ENCODE results near the gene PAQR7. TPM values are rescaled to one million over a fixed set of nuclear protein-coding genes. Genes with fewer than 3 reads are reported as not detected.
A peak's percentile ranks its signal among the peaks of the same experiment; 100 is the strongest.

PAQR7 gene
- total and polyA plus RNA-seq, 8 donors: 3.2 to 13.0 (median 4.5) TPM

- intact Hi-C loops (cut with DNase I): loop anchor here in 1 of 3 donors (10.0 kb wide), 1 partner anchor 411 kb away; no protein-coding TSS in a partner anchor
- DNase-seq: no peak
- FAIRE-seq: no peak
- 85 to 88% methylated on average over 15 of the region's 15 CpGs for WGBS, 2 donors
- Histone ChIP-seq H3K27me3 (no peaks in the 10 kb centered on the region), H3K36me3 (peaks cover 0 to 22% (median 5%) of the 10 kb centered on the region in 3 donors), H3K4me3 (no peak overlapping the region), H3K9me3 (no peaks in the 10 kb centered on the region), H3K27ac (no peak overlapping the region), H3K4me1 (peaks cover 7 to 12% (median 11%) of the 10 kb centered on the region in 3 donors)
- no peak for TF ChIP-seq CTCF (IDR thresholded peaks at IDR 0.05)
- ATAC-seq: no peak
Measured at GRCh38 chr1:25816112-25816718, 59.3 kb downstream of the PAQR7 start.

- WGBS, 2 donors: 86 to 89% methylated on average over 24 of the region's 24 CpGs
- ATAC-seq (no peak), FAIRE-seq (no peak), DNase-seq (no peak)
- no peak overlapping the region for H3K4me3 ChIP-seq
- no peak overlapping the region for H3K27ac ChIP-seq
- H3K4me1 ChIP-seq: peaks cover 5 to 8% (median 7%) of the 10 kb centered on the region in 3 donors
- no peak for TF ChIP-seq CTCF (IDR thresholded peaks at IDR 0.05)
- no peaks in the 10 kb centered on the region for H3K9me3 ChIP-seq
- H3K36me3 ChIP-seq: peaks cover 0 to 23% (median 5%) of the 10 kb centered on the region in 3 donors
- intact Hi-C loops (cut with DNase I): loop anchor here in 1 of 3 donors (10.0 kb wide), 1 partner anchor 411 kb away; no protein-coding TSS in a partner anchor
- no peaks in the 10 kb centered on the region for H3K27me3 ChIP-seq
Measured at GRCh38 chr1:25815208-25816111, 60.0 kb downstream of the PAQR7 start.

- H3K4me3 ChIP-seq: no peak overlapping the region
- no peak for TF ChIP-seq CTCF (IDR thresholded peaks at IDR 0.05)
- DNase-seq (peak in 1 of 6 donors; percentile 29), ATAC-seq (no peak), FAIRE-seq (no peak)
- intact Hi-C loops (cut with DNase I): loop anchor here in 1 of 3 donors (10.0 kb wide), 1 partner anchor 410 kb away; no protein-coding TSS in a partner anchor
- peaks cover 5 to 8% (median 7%) of the 10 kb centered on the region in 3 donors for H3K4me1 ChIP-seq
- no peaks in the 10 kb centered on the region for H3K9me3 ChIP-seq
- H3K27ac ChIP-seq: no peak overlapping the region
- 85 to 91% methylated on average over 7 of the region's 7 CpGs for WGBS, 2 donors
- no peaks in the 10 kb centered on the region for H3K27me3 ChIP-seq
- peaks cover 0 to 23% (median 5%) of the 10 kb centered on the region in 3 donors for H3K36me3 ChIP-seq
Measured at GRCh38 chr1:25814549-25815087, 60.9 kb downstream of the PAQR7 start.

- ATAC-seq (no peak), DNase-seq (peak in 1 of 6 donors; percentile 26), FAIRE-seq (no peak)
- no peak overlapping the region for H3K4me3 ChIP-seq
- no peak overlapping the region for H3K27ac ChIP-seq
- peaks cover 5 to 6% (median 6%) of the 10 kb centered on the region in 3 donors for H3K4me1 ChIP-seq
- H3K27me3 ChIP-seq: no peaks in the 10 kb centered on the region
- 86 to 91% methylated on average over 24 of the region's 24 CpGs for WGBS, 2 donors
- H3K9me3 ChIP-seq: no peaks in the 10 kb centered on the region
- no peak for TF ChIP-seq CTCF (IDR thresholded peaks at IDR 0.05)
- peaks cover 0 to 31% (median 5%) of the 10 kb centered on the region in 3 donors for H3K36me3 ChIP-seq
- intact Hi-C loops (cut with DNase I): loop anchor here in 1 of 3 donors (10.0 kb wide), 1 partner anchor 409 kb away; no protein-coding TSS in a partner anchor
Measured at GRCh38 chr1:25813734-25814471, 61.6 kb downstream of the PAQR7 start.

Data from pancreas (tissue), 10 donors.